GM19043 (cell line): ENCODE results near the gene ANKRD28.

Experiments used
- ATAC-seq: cut with Tn5 transposase; IDR thresholded peaks from one replicate; pipeline ENCODE4 v1.9.1; 2021; ENCODE audit warnings: low read depth; ENCODE audit not compliant: unreplicated experiment

Gene ANKRD28

GRCh38 chr3:15804553-15805095 is 6.8 kb upstream of the ANKRD28 start:
- ATAC-seq: no peak

DNA sequence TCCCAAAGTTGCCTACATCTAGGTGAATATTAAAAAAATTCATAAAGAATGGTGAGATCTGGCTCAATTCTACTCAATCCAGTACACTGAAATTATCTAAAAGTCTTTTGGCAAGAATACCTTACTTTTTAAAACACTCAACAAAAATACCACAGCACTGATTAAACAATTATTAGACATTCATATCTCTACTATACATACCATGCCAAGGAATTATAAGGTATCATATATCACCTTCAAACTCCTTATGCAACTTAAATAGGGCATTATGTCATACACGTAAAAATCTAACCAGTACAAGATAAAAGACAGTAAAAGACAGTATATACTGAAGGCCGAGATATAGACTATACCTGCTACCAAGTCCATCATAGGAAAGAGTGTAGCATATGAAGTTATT is 6.1 kb upstream of the ANKRD28 start:
- no peak for ATAC-seq

DNA sequence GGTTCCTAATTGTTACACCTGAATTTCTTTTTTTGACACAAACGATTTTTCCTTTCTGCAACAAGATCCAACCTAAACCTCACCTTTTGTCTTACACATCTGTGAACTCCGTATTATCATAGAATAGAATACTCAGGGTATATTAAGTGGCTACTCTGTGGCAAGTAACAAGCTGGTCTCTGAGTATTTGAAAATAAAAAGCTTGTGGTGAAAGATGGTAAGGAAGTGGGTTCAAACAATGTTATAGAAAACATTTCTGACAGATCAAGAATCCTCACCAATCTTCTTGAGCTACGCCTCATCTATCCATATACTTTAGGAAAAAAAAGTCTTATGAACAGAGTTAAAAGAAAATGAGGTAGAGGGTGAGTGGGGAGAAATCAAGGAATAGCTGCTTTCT is 3.5 kb upstream of the ANKRD28 start:
- no peak for ATAC-seq

GRCh38 chr3:15800780-15801179 is 3.0 kb upstream of the ANKRD28 start:
- no peak for ATAC-seq

DNA sequence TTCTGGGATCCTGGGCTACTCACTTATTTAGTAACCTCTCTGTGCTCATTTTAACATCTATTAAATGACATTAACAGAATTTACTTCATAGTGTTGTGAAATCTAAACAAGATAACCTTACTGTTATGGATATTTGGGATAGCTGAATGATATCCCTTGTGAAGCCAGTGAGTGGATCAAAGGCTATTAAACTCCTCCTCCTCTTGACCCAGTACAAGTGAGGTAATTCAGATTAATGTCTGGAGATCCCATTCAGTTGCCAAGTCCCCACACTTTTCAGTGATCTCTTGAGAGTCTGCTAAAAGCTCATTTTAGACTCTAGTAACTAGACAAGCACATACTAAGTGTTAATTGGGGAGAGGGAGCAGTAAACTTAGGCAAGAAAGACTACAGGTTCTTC is 2.5 kb upstream of the ANKRD28 start:
- no peak for ATAC-seq

- ATAC-seq: no peak
Observed at GRCh38 chr3:15798533-15799245, 910 bp upstream of the ANKRD28 start.

DNA sequence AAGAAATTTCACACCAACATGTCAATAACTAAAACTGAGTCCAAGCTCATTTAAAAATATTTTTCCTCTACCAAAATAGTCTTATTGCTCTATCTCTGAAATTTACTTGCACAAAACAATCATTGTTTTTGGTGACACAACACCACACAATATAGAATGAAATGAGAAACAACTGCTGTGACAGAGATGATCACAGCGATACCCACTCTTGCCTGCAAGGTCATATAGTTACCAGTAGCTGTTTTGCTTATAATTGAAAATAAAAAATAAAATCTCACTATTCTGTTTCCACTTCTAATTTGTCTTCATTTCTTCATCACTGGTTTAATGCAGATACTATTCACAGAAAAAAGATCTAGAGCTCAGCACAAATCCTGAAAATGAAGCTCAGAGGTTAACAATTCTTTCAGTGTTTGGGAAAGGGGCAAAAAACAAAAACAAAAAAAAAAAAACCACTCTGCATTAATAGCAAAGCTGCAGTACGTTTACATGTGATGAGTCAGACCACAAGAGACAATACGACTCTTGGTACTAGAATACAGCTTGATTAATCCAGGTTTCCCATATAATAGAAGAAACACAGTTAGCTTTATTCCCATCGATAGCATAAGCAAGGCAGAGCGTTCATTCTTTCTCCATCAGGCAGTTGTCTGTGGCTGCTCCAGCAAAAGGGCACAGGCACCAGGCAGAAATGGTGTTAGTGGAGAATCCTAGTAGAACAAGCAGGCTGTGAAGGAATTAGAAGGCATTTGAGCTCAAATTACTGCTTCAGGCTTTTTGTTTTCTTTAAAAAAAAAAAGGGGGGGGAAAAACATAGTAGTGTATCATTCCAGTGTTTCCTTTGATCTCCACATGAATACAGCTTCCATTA is 773 bp downstream of the ANKRD28 start:
- no peak for ATAC-seq

GRCh38 chr3:15796331-15796730 is 1.4 kb downstream of the ANKRD28 start:
- no peak for ATAC-seq

DNA sequence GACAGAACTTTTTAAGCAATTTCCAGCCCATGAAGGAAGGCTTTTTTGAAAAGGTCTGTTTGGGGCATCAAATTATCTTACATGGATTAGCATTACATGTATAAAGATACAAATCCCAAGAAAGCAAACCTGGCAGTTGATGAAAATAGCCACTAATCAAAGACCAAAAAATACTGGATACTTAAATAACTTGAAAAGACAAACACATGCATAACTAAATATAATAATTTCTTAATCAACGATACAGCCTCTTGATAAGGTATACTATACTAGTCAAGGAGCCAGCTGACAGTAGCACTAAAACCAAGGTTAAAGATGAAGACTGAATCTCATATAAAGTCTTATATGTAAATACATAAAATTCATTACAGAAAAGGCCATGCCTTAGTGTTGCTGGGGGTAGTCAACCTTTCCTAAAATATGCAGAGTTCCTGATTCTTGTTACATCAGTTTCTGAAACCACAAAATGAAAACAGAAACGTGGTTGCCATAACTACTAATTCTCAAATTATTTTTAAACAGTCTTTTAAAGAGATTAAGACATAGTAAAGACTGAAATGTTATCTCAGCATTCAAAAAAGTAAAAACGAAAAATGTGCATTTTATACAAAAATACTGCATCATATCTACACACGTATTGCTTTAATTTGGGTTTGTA is 2.0 kb downstream of the ANKRD28 start:
- peak; percentile 47 for ATAC-seq

- no peak for ATAC-seq
Observed at GRCh38 chr3:15794842-15795650, 2.7 kb downstream of the ANKRD28 start.

DNA sequence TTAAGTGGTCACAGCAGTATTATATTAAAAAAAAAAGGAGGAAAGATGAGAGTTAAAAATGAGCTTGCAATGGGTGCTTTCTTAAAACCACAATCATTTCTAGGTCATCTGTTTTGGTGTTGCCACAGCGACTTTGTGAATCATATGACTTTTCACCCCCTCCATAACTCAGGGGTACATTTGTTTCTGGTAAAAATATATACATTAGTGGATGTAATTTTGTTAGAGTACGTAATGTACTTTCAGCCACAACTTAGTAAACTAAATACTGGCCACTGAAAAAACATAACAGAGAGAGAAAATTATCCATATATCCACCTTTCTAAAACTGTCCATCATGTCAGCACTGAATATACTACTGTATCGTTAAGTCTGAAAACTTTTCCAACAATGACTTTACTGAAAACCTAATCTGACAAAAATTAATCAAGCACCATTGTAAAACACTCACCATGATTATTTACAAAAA is 3.4 kb downstream of the ANKRD28 start:
- ATAC-seq: no peak

DNA sequence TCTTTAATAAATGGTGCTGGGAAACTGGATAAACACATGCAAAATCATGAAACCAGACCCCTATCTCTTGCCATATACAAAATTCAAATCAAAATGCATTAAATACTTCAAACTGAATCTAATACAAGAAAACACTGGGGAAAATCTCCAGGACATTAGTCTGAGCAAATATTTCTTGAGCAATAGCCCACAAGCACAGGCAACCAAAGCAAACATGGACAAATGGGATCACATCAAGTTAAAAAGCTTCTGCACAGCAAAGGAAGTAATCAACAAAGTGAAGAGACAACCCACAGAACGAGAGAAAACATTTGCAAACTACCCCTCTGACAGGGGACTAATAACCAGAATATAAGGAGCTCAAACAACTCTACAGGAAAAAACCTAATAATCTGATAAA is 6.3 kb downstream of the ANKRD28 start:
- no peak for ATAC-seq

DNA sequence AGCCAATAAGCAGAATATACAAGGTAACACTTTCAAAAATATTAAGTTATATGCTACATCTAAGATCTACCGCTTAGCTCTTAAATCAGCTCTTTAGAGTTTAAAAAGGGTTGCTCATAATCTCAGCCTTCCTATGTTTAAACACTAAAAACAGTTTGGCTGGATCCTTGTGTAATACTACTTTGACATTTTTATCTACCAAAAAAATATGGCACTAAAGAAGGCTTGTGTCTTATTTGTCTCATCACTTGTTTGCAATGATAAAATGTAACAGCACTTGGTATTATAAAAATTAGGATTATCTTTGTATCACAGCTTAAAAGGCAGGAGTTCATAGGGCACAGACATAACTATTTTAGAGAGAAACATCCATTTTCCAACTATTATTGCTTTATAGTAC is 9.8 kb downstream of the ANKRD28 start:
- ATAC-seq: no peak

- no peak for ATAC-seq
Observed at GRCh38 chr3:15787526-15787925, 10.3 kb downstream of the ANKRD28 start.

GRCh38 chr3:15783361-15783969 is 14.3 kb downstream of the ANKRD28 start:
- ATAC-seq: no peak

DNA sequence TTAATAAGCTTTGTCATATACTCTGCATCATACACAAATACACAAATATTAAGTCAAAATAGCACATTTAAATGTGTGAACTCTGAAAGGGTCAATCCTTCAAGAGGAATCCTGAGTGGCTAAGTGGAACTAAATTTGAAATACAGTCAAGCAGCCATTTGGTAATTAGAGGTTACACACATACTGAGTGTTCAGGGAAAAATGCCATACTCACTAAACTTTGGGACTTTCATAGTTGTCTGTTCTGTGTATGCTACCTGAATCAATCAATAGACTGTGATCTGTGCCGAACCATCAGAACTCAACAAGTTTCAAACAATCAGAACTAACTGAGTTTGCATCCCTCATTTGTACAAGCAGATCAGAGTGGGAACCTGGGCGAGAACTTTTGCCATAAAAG is 15.3 kb downstream of the ANKRD28 start:
- ATAC-seq: no peak

DNA sequence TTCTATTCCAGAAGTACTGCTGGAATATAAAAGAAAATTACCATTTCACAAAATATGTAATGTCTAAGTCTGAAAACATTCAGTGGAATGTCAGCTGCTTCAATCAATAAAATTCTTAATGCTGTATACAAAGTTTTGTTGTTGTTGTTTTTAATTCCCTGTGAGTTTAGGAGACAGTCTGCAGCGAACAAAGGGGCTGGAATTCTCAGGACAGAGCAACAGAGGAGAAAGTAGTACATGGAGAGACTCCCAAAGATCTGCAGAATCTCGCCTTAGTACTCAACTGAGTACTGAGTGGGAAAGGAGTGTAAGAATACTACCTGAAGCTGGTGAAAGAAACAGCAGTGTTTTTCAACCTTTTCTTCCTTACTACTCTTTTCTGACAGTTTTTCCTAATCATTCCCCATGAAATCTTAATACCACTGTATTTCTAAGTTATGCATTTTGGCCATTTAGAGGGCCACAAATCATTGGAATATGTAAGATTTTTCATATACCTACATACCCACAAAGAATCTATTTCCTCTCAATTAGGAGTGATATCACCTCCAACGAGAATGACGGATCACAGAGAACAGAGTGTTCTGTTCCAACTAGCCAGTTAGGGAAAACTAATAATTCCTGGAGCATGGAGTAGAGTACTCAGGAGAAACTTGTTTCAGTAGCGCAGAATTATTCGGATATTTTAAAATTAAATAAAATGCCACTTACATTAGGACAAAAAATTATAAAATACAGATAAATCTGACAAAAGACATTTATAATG is 16.0 kb downstream of the ANKRD28 start:
- ATAC-seq: no peak

DNA sequence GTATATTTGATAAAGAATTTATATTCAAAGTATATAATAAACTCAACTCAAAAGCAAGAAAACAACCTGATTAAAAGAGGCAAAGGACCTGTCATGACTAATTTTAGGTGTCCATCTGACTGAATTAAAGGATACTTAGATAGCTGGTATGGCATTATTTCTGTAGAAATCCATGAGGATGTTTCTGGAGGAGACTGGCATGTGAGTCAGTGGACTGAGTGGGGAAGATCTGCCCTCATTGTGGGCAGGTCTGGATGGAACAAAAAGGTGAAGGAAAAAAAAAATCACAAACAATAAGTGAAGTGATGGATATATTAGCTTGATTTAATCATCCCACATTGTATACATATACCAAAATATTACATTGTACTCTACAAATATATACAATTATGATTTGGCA is 16.6 kb downstream of the ANKRD28 start:
- ATAC-seq: no peak

GRCh38 chr3:15779111-15779510 is 18.7 kb downstream of the ANKRD28 start:
- ATAC-seq: no peak
